ENCODE data around the gene FNDC11. TPM values are rescaled to one million over a fixed set of nuclear protein-coding genes. Genes with fewer than 3 reads are reported as not detected.

Gene FNDC11
- total RNA-seq, 1 donor from 2014 or later = 2.6 TPM

- no peak for DNase-seq (ENCODE audit: low read depth in 2 of 2)
Measured at GRCh38 chr20:63539441-63540370, 14.3 kb upstream of the FNDC11 start.

GRCh38 chr20:63540417-63541186 lies 13.4 kb upstream of the FNDC11 start:
- DNase-seq (ENCODE audit: low read depth in 2 of 2) = no peak

GRCh38 chr20:63541371-63541770 lies 12.6 kb upstream of the FNDC11 start:
- no peak for DNase-seq (ENCODE audit: low read depth in 2 of 2)

GRCh38 chr20:63542031-63542559 lies 11.9 kb upstream of the FNDC11 start:
- no peak for DNase-seq (ENCODE audit: low read depth in 2 of 2)

- DNase-seq (ENCODE audit: low read depth in 2 of 2) = no peak
Measured at GRCh38 chr20:63542696-63543095, 11.3 kb upstream of the FNDC11 start.

GRCh38 chr20:63543131-63543530 lies 10.8 kb upstream of the FNDC11 start:
- no peak for DNase-seq (ENCODE audit: low read depth in 2 of 2)

- DNase-seq (ENCODE audit: low read depth in 2 of 2) = no peak
Measured at GRCh38 chr20:63543733-63544132, 10.2 kb upstream of the FNDC11 start.

- no peak for DNase-seq (ENCODE audit: low read depth in 2 of 2)
Measured at GRCh38 chr20:63544241-63544957, 9.6 kb upstream of the FNDC11 start.

- no peak for DNase-seq (ENCODE audit: low read depth in 2 of 2)
Measured at GRCh38 chr20:63544958-63545516, 8.9 kb upstream of the FNDC11 start.

- no peak for DNase-seq (ENCODE audit: low read depth in 2 of 2)
Measured at GRCh38 chr20:63545814-63546213, 8.1 kb upstream of the FNDC11 start.

GRCh38 chr20:63546256-63546955 lies 7.6 kb upstream of the FNDC11 start:
- no peak for DNase-seq (ENCODE audit: low read depth in 2 of 2)

GRCh38 chr20:63546956-63547724 lies 6.8 kb upstream of the FNDC11 start:
- no peak for DNase-seq (ENCODE audit: low read depth in 2 of 2)

- DNase-seq (ENCODE audit: low read depth in 2 of 2) = no peak
Measured at GRCh38 chr20:63547725-63548480, 6.1 kb upstream of the FNDC11 start, which contains the start of gene SRMS. Gene SRMS, minus strand, starts transcription at chr20:63547749. Its CDS starts 286 bp downstream, at chr20:63547463.

GRCh38 chr20:63548542-63548941 lies 5.4 kb upstream of the FNDC11 start:
- no peak for DNase-seq (ENCODE audit: low read depth in 2 of 2)

- DNase-seq (ENCODE audit: low read depth in 2 of 2) = no peak
Measured at GRCh38 chr20:63549019-63549418, 4.9 kb upstream of the FNDC11 start.

- DNase-seq (ENCODE audit: low read depth in 2 of 2) = no peak
Measured at GRCh38 chr20:63549679-63550282, 4.2 kb upstream of the FNDC11 start.

GRCh38 chr20:63551068-63551467 lies 2.9 kb upstream of the FNDC11 start:
- no peak for DNase-seq (ENCODE audit: low read depth in 2 of 2)

- DNase-seq (ENCODE audit: low read depth in 2 of 2) = no peak
Measured at GRCh38 chr20:63552481-63553249, 1.3 kb upstream of the FNDC11 start.

Measured in lung microvascular endothelial cell (primary cell).